Measurements from ENCODE around the gene TNPO2. TPM values are rescaled to one million over a fixed set of nuclear protein-coding genes. Genes with fewer than 3 reads are reported as not detected.

The TNPO2 gene
- total and polyA plus RNA-seq, 2 experiments from 2014 or later: 11.7 to 65.2 TPM

DNA sequence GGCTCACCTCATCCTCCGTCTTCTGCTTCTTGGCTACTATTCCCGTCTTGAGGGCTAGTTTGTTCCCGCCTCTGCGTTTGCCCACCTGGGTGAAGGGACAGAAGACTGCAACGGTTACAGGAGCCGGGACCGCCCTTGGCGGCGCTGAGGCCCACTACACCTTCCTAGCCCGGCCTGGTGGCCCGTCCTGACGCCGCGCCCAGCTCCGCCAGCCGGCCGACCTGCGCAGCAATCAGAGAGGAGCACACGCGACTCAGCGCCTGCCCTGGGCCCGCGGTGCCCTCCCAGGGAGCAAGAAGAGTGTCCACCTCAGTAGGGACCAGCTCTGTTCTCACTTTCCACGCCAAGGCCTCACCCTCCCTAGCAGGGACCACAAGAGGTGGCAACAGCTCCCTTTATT is 7.6 kb upstream of the TNPO2 start:
- no peak overlapping the region for H3K4me2 ChIP-seq
- peaks cover 10% of the 10 kb centered on the region for H3K4me1 ChIP-seq (ENCODE audit: insufficient read depth)
- H3K27ac ChIP-seq: no peak overlapping the region
- no peak overlapping the region for H2AFZ ChIP-seq
- WGBS (ENCODE audit: low lambda C conversion rate, missing lambda C conversion rate): 97% methylated on average over 24 of the region's 24 CpGs
- no peaks in the 10 kb centered on the region for H3K36me3 ChIP-seq (replicated peaks; ENCODE audit: insufficient read depth, low read depth)
- no peaks in the 10 kb centered on the region for H3K9me3 ChIP-seq (ENCODE audit: low read depth)
- H3K9me2 ChIP-seq (replicated peaks; ENCODE audit: insufficient read depth): no peaks in the 10 kb centered on the region
- H3K79me2 ChIP-seq: peaks cover 44% of the 10 kb centered on the region
- no peak for DNase-seq (ENCODE audit: low spot score)
- H4K20me1 ChIP-seq (ENCODE audit: insufficient read depth, poor library complexity, severe bottlenecking): peaks cover 35% of the 10 kb centered on the region
- H3K27me3 ChIP-seq: no peaks in the 10 kb centered on the region
- no peak overlapping the region for H3K4me3 ChIP-seq
- no peak for TF ChIP-seq EZH2 (IDR thresholded peaks at IDR 0.05; ENCODE audit: borderline replicate concordance)
- no peak for TF ChIP-seq EZH2phosphoT487 (IDR thresholded peaks at IDR 0.05; ENCODE audit: low read depth, severe bottlenecking, unreplicated experiment)
- TF ChIP-seq, protein P1, sequence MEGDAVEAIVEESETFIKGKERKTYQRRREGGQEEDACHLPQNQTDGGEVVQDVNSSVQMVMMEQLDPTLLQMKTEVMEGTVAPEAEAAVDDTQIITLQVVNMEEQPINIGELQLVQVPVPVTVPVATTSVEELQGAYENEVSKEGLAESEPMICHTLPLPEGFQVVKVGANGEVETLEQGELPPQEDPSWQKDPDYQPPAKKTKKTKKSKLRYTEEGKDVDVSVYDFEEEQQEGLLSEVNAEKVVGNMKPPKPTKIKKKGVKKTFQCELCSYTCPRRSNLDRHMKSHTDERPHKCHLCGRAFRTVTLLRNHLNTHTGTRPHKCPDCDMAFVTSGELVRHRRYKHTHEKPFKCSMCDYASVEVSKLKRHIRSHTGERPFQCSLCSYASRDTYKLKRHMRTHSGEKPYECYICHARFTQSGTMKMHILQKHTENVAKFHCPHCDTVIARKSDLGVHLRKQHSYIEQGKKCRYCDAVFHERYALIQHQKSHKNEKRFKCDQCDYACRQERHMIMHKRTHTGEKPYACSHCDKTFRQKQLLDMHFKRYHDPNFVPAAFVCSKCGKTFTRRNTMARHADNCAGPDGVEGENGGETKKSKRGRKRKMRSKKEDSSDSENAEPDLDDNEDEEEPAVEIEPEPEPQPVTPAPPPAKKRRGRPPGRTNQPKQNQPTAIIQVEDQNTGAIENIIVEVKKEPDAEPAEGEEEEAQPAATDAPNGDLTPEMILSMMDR (IDR thresholded peaks at IDR 0.05; ENCODE audit: poor library complexity): no peak

DNA sequence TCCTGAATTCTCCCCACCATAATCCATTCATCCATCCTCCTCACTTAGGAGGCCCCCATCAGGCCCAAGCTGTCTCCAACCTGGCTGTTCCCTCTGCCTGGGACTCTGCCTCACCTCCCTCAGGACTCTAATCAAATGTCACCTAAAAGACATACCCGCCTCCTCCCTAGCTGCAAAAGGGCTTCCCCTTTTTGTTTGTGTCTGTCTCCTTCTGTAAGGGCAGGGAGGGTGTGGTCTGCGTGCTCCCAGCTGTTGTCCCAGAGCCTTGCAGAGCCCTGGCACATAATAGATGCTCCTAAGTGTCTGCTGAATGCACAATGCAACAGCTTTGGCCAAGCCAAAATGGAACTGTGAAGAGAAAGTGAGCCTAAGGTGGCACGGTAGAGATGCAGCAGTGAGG is 6.3 kb upstream of the TNPO2 start:
- Histone ChIP-seq H3K9me2 (replicated peaks; ENCODE audit: insufficient read depth) (no peaks in the 10 kb centered on the region), H2AFZ (no peak overlapping the region), H3K36me3 (replicated peaks; ENCODE audit: insufficient read depth, low read depth) (no peaks in the 10 kb centered on the region), H3K4me2 (no peak overlapping the region), H4K20me1 (ENCODE audit: insufficient read depth, poor library complexity, severe bottlenecking) (peaks cover 35% of the 10 kb centered on the region), H3K79me2 (peaks cover 44% of the 10 kb centered on the region), H3K27ac (no peak overlapping the region), H3K9me3 (ENCODE audit: low read depth) (no peaks in the 10 kb centered on the region), H3K4me1 (ENCODE audit: insufficient read depth) (peaks cover 10% of the 10 kb centered on the region), H3K27me3 (no peaks in the 10 kb centered on the region), H3K4me3 (no peak overlapping the region)
- TF ChIP-seq EZH2 (IDR thresholded peaks at IDR 0.05; ENCODE audit: borderline replicate concordance) (no peak), EZH2phosphoT487 (IDR thresholded peaks at IDR 0.05; ENCODE audit: low read depth, severe bottlenecking, unreplicated experiment) (no peak)
- TF ChIP-seq, protein P1 (IDR thresholded peaks at IDR 0.05; ENCODE audit: poor library complexity): no peak
- no peak for DNase-seq (ENCODE audit: low spot score)
- WGBS (ENCODE audit: low lambda C conversion rate, missing lambda C conversion rate): 98% methylated on average over 3 of the region's 3 CpGs

DNA sequence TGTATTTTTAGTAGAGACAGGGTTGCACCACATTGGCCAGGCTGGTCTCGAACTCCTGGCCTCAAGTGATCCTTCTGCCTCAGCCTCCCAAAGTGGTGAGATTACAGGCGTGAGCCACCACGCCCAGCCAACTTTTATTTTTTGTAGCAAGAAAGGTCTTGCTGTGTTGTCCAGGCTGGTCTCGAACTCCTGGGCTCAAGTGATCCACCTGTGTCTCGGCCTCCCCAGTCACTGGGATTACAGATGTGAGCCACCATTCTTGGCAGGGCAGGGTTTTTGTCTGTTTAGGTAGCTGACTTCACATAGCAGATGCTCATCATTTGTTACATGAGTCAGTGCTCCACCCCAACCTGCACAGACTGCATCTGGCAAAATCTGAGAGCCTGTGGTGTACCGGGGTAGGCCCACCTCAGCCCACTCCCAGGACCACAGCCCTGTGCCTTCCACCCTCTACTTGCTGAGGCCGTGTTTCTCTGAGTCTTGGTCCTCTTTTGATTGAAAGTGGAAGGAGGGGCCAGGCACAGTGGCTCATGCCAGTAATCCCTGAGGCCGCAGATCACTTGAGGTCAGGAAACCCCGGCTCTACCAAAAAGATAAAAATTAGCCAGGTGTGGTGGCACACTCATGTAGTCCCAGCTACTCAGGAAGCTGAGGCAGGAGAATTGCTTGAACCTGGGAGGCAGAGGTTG is 4.2 kb upstream of the TNPO2 start:
- H3K4me1 ChIP-seq (ENCODE audit: insufficient read depth): peaks cover 8% of the 10 kb centered on the region
- no peaks in the 10 kb centered on the region for H3K9me2 ChIP-seq (replicated peaks; ENCODE audit: insufficient read depth)
- peaks cover 25% of the 10 kb centered on the region for H4K20me1 ChIP-seq (ENCODE audit: insufficient read depth, poor library complexity, severe bottlenecking)
- TF ChIP-seq, protein P1 (IDR thresholded peaks at IDR 0.05; ENCODE audit: poor library complexity): no peak
- no peak for TF ChIP-seq EZH2 (IDR thresholded peaks at IDR 0.05; ENCODE audit: borderline replicate concordance)
- TF ChIP-seq EZH2phosphoT487 (IDR thresholded peaks at IDR 0.05; ENCODE audit: low read depth, severe bottlenecking, unreplicated experiment): no peak
- H3K9me3 ChIP-seq (ENCODE audit: low read depth): no peaks in the 10 kb centered on the region
- H3K27ac ChIP-seq: no peak overlapping the region
- H3K4me3 ChIP-seq: no peak overlapping the region
- no peak overlapping the region for H3K4me2 ChIP-seq
- 96% methylated on average over 9 of the region's 9 CpGs for WGBS (ENCODE audit: low lambda C conversion rate, missing lambda C conversion rate)
- no peak for DNase-seq (ENCODE audit: low spot score)
- no peaks in the 10 kb centered on the region for H3K36me3 ChIP-seq (replicated peaks; ENCODE audit: insufficient read depth, low read depth)
- H3K27me3 ChIP-seq: no peaks in the 10 kb centered on the region
- peaks cover 40% of the 10 kb centered on the region for H3K79me2 ChIP-seq
- no peak overlapping the region for H2AFZ ChIP-seq

Measured in hepatocyte (in vitro differentiated cells).